ENCODE measurements around the gene FBXL22.
A peak's percentile ranks its signal among the peaks of the same experiment; 100 is the strongest.

FBXL22 gene

DNA sequence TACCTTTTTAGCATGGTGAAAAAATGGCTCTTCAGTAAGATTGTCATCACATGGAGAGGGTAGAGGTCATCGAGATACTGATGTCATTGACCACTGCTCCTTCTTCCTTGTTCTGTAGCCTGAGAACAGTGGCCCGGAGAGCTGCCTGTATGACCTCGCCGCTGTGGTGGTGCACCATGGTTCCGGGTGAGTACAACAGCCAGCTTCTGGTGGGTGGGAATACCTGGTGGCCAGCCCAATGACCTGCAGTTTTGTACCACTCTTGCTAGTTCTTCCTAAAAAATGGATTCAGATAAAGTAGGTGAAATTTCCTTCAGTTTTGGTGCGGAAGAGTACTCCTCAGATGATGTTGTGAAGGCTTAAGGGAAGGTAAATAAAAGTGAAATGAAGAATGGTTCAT is 8.4 kb upstream of the FBXL22 start:
- H3K9ac ChIP-seq (ENCODE audit: low read depth in 1 of 2, low read length in 2 of 2): no peak overlapping the region
- H3K27ac ChIP-seq (ENCODE audit: low read depth, low read length): no peak overlapping the region
- H3K36me3 ChIP-seq (ENCODE audit: control insufficient read depth in 1 of 2, insufficient read depth in 2 of 2, low read length in 2 of 2): peaks cover 40 to 63% of the 10 kb centered on the region in 2 donors

DNA sequence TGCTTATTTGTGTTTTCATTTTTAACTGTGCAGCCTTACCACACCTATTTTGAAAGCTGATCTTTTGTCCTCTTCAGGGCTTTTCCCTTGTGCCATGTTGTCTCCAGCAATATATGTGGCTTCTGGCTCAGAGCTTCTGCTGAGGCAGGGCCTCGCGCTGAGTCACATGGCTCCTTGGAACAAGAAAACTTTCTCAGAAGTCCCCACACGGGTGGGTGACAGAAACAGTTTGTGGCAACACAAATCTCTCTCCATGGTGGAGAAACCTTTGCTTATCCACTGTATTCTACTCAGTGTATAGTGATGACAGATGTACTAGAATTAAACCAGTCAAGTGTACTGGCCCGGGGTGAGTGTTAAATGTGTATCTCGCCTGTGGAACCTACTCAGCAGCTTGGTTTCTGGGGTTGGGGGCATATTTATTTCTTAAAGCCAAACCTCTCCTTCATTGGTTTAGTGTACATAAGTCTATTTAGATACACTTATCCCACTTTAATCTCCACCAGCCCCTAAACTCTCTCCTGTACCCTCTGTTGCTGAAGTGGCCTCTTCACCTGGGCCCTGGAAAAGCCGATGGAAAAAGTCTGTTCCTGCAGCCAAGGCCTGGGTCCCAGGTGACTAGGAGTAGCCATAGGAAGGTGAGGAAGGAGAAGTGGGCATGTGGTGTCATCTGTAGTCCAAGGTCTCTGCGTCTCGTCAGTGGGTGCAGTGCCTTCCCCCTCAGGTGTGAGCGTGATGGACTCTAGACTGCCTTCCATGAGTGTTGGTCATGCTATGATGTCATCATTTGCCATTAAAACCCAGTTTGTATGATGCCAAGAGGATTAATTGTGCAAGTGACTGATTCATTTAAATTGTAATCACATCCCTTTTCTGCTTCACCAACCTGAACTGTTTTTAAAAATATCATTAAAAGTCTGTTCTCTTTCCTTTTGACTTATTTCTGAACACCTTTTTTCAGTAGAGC is 3.2 kb upstream of the FBXL22 start:
- no peak overlapping the region for H3K27ac ChIP-seq (ENCODE audit: low read depth, low read length)
- no peak overlapping the region for H3K9ac ChIP-seq (ENCODE audit: low read depth in 1 of 2, low read length in 2 of 2)
- peaks cover 30 to 32% of the 10 kb centered on the region in 2 donors for H3K4me1 ChIP-seq (ENCODE audit: control insufficient read depth in 1 of 2, insufficient read depth in 2 of 2, low read length in 2 of 2)
- no peak overlapping the region for H3K4me3 ChIP-seq (ENCODE audit: low read depth in 1 of 2, low read length in 2 of 2)
- no peaks in the 10 kb centered on the region for H3K27me3 ChIP-seq (ENCODE audit: control insufficient read depth in 1 of 2, insufficient read depth in 2 of 2, low read length in 2 of 2)
- no peaks in the 10 kb centered on the region for H3K9me3 ChIP-seq (ENCODE audit: control insufficient read depth in 1 of 2, low read length in 2 of 2)
- H3K36me3 ChIP-seq (ENCODE audit: control insufficient read depth in 1 of 2, insufficient read depth in 2 of 2, low read length in 2 of 2): peaks cover 20 to 50% of the 10 kb centered on the region in 2 donors

More for the DNA sequence above, 8.4 kb upstream of the FBXL22 start:
- Histone ChIP-seq H3K9me3 (ENCODE audit: control insufficient read depth in 1 of 2, low read length in 2 of 2) (no peaks in the 10 kb centered on the region), H3K27me3 (ENCODE audit: control insufficient read depth in 1 of 2, insufficient read depth in 2 of 2, low read length in 2 of 2) (no peaks in the 10 kb centered on the region), H3K4me1 (ENCODE audit: control insufficient read depth in 1 of 2, insufficient read depth in 2 of 2, low read length in 2 of 2) (no peaks in the 10 kb centered on the region), H3K4me3 (ENCODE audit: low read depth in 1 of 2, low read length in 2 of 2) (no peak overlapping the region)

DNA sequence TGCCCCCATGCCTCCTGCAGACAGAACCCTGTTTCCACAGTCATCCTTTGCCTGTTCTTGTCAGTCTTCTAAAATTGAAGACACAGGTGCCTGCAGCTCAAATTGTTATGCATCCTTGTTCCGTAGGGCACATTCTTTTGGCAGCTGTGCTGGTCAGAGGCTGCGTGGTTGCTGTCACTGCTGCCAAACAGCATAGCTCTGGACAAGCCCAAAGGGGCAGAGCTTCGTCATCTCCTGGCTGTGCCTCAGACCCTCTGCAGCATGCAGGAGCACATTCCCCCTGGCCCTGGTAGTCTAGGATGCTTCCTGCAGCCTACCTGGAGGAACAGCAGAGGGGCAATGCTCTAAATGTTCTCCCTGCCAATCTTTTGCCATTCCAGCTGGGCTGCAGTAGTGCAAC is 2.1 kb upstream of the FBXL22 start:
- Histone ChIP-seq H3K9ac (ENCODE audit: low read depth in 1 of 2, low read length in 2 of 2) (no peak overlapping the region), H3K4me1 (ENCODE audit: control insufficient read depth in 1 of 2, insufficient read depth in 2 of 2, low read length in 2 of 2) (peaks cover 33 to 43% of the 10 kb centered on the region in 2 donors), H3K36me3 (ENCODE audit: control insufficient read depth in 1 of 2, insufficient read depth in 2 of 2, low read length in 2 of 2) (peaks cover 14 to 39% of the 10 kb centered on the region in 2 donors), H3K27me3 (ENCODE audit: control insufficient read depth in 1 of 2, insufficient read depth in 2 of 2, low read length in 2 of 2) (no peaks in the 10 kb centered on the region), H3K27ac (ENCODE audit: low read depth, low read length) (no peak overlapping the region), H3K4me3 (ENCODE audit: low read depth in 1 of 2, low read length in 2 of 2) (no peak overlapping the region), H3K9me3 (ENCODE audit: control insufficient read depth in 1 of 2, low read length in 2 of 2) (no peaks in the 10 kb centered on the region)

DNA sequence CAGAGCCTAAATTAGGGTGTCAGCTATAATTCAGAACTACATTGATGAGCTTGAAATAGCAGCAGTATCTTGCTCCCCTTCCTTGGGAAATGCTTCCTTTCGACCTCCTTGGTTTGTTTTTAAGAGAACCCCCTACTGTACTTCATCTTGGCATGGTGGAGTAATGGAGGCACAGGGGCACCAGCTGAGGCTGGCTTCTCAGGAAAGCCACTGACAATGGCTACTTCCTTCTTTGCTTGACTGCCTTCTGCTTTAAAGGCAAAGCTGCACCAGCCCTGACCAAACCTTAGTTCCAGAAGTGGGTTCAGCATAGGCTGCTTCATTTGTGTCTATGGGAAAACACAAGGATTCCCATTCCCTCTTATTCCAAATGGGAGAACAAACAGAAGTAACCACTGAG is 1.5 kb upstream of the FBXL22 start:
- no peak overlapping the region for H3K27ac ChIP-seq (ENCODE audit: low read depth, low read length)
- peaks cover 33 to 46% of the 10 kb centered on the region in 2 donors for H3K4me1 ChIP-seq (ENCODE audit: control insufficient read depth in 1 of 2, insufficient read depth in 2 of 2, low read length in 2 of 2)
- peaks cover 12 to 33% of the 10 kb centered on the region in 2 donors for H3K36me3 ChIP-seq (ENCODE audit: control insufficient read depth in 1 of 2, insufficient read depth in 2 of 2, low read length in 2 of 2)
- H3K4me3 ChIP-seq (ENCODE audit: low read depth in 1 of 2, low read length in 2 of 2): no peak overlapping the region
- no peaks in the 10 kb centered on the region for H3K27me3 ChIP-seq (ENCODE audit: control insufficient read depth in 1 of 2, insufficient read depth in 2 of 2, low read length in 2 of 2)
- no peaks in the 10 kb centered on the region for H3K9me3 ChIP-seq (ENCODE audit: control insufficient read depth in 1 of 2, low read length in 2 of 2)
- H3K9ac ChIP-seq (ENCODE audit: low read depth in 1 of 2, low read length in 2 of 2): no peak overlapping the region

DNA sequence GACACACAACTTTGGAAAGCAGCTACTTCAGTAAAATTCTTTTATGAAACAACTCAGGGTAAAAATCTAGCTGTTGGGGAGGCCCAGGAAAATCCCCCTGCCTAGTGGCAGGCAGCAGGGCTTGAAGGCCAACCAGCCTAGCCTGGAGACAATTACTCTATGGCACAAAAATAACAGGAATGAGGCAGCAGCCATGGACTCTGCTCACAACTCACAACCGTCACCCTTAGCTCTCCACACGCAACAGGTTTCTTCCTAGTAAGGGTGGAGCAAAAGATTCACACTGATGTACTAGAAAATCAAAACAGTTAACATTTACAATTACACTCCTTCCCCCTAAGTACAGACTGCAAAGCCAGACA is 530 bp upstream of the FBXL22 start:
- H3K27ac ChIP-seq (ENCODE audit: low read depth, low read length): no peak overlapping the region

DNA sequence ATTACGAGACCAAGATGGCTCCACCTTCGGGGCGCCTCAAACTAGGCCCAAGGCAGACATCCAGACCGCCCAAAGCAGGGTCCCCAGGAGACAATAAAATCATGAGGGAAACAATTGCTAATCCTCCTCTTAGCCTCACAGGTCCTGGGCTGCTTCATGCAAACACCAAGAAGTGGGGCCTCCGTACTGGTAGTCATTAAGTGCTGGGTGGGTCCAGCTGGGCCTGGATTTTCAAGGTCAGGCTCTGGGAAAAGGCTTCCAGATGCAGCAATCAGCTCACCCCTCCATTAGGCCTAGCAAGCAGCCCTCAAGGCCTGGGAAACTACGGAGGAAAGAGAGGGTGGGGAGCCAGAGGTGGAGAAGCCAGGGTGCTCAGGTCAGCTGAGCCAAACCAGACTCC is 634 bp downstream of the FBXL22 start:
- H3K4me1 ChIP-seq (ENCODE audit: control insufficient read depth in 1 of 2, insufficient read depth in 2 of 2, low read length in 2 of 2): peaks cover 33 to 46% of the 10 kb centered on the region in 2 donors
- peak overlapping the region; percentile 20 to 39 for H3K9ac ChIP-seq (ENCODE audit: low read depth in 1 of 2, low read length in 2 of 2)
- H3K36me3 ChIP-seq (ENCODE audit: control insufficient read depth in 1 of 2, insufficient read depth in 2 of 2, low read length in 2 of 2): peaks cover 4 to 21% of the 10 kb centered on the region in 2 donors
- H3K4me3 ChIP-seq (ENCODE audit: low read depth in 1 of 2, low read length in 2 of 2): peak overlapping the region; percentile 32 to 50
- H3K27me3 ChIP-seq (ENCODE audit: control insufficient read depth in 1 of 2, insufficient read depth in 2 of 2, low read length in 2 of 2): no peaks in the 10 kb centered on the region
- no peaks in the 10 kb centered on the region for H3K9me3 ChIP-seq (ENCODE audit: control insufficient read depth in 1 of 2, low read length in 2 of 2)
- H3K27ac ChIP-seq (ENCODE audit: low read depth, low read length): peak overlapping the region; percentile 49

More for the DNA sequence above, 530 bp upstream of the FBXL22 start:
- H3K27me3 ChIP-seq (ENCODE audit: control insufficient read depth in 1 of 2, insufficient read depth in 2 of 2, low read length in 2 of 2): no peaks in the 10 kb centered on the region
- no peak overlapping the region for H3K9ac ChIP-seq (ENCODE audit: low read depth in 1 of 2, low read length in 2 of 2)
- H3K9me3 ChIP-seq (ENCODE audit: control insufficient read depth in 1 of 2, low read length in 2 of 2): no peaks in the 10 kb centered on the region
- H3K36me3 ChIP-seq (ENCODE audit: control insufficient read depth in 1 of 2, insufficient read depth in 2 of 2, low read length in 2 of 2): peaks cover 4 to 24% of the 10 kb centered on the region in 2 donors
- peaks cover 33 to 46% of the 10 kb centered on the region in 2 donors for H3K4me1 ChIP-seq (ENCODE audit: control insufficient read depth in 1 of 2, insufficient read depth in 2 of 2, low read length in 2 of 2)
- H3K4me3 ChIP-seq (ENCODE audit: low read depth in 1 of 2, low read length in 2 of 2): no peak overlapping the region

DNA sequence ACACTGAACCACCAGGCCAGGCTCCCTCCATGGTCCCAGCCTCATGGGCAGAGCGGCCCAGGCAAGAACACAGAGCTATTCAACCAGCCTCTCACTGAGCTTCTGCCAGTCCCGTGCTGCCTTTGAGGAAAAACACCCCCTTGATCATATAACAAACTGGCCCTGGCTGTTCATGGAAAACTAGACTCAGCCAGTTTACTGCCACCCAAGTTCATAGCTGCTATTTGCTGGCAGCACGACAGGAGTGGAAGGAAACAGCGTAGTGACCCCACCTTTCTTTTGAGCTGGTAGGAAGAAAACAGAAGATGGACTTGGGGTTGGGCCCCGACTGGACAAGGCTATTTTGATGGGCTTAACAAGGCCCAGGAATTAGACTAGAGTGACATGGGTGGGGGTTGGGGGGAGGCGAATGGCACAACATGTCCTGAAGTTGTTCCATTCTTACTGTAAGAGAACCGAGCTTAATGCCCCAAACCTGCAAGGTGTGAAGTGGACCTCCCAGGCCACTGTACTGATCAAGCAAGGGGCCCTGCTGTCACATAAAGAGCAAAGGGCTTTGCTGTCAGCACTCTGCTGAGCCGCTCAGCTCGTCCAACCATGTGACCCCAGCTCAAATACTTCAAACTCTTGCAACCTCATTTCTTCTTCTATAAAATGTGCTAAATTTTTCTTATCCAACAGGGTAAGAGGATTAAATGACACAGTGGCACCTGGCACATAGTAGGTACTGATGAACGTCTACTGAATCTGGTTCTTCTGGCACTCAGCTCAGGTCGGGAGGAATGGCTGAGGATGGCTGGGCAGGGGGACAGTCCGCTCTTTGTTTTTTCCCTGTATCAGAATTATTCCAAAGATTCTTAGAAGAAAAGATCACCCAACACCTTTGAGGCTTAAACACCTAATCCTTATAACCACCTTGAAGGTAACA is 1.6 kb downstream of the FBXL22 start:
- H3K27ac ChIP-seq (ENCODE audit: low read depth, low read length): peak overlapping the region; percentile 85
- H3K4me3 ChIP-seq (ENCODE audit: low read depth in 1 of 2, low read length in 2 of 2): peak overlapping the region; percentile 71 to 85
- H3K27me3 ChIP-seq (ENCODE audit: control insufficient read depth in 1 of 2, insufficient read depth in 2 of 2, low read length in 2 of 2): no peaks in the 10 kb centered on the region
- H3K4me1 ChIP-seq (ENCODE audit: control insufficient read depth in 1 of 2, insufficient read depth in 2 of 2, low read length in 2 of 2): peaks cover 33 to 46% of the 10 kb centered on the region in 2 donors
- no peaks in the 10 kb centered on the region for H3K9me3 ChIP-seq (ENCODE audit: control insufficient read depth in 1 of 2, low read length in 2 of 2)
- H3K36me3 ChIP-seq (ENCODE audit: control insufficient read depth in 1 of 2, insufficient read depth in 2 of 2, low read length in 2 of 2): peaks cover 4 to 13% of the 10 kb centered on the region in 2 donors
- H3K9ac ChIP-seq (ENCODE audit: low read depth in 1 of 2, low read length in 2 of 2): peak overlapping the region; percentile 77 to 93

DNA sequence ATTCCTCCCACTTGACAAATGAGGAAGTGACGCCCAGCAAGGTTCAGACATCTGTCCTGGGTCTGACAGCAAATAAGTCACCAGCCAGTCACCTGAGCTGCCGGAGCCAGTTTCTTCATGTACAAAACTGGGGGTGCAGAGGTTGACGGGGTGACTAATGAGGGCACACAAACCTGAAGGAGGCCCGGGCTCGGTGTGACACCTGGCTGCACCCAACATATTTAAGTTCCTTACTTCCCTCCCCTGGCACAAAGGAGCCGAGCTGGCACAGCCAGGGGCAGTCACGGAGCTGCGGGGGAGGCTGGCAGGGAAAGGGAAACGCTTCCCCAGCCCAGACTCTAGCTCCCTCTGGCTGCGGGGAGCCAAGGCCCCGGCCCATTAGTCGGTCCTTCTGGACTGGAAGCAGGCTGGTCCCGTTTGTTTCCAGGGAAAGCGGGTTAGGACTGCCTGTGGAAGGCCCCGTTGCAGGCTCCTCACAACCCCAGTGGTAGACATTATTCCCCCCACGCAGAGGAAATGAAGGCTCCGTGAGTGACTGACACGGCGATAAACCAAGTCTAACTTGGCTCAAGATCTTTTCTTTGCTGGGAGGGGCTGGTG is 2.3 kb downstream of the FBXL22 start:
- peak overlapping the region; percentile 85 for H3K27ac ChIP-seq (ENCODE audit: low read depth, low read length)
- H3K27me3 ChIP-seq (ENCODE audit: control insufficient read depth in 1 of 2, insufficient read depth in 2 of 2, low read length in 2 of 2): no peaks in the 10 kb centered on the region
- H3K9me3 ChIP-seq (ENCODE audit: control insufficient read depth in 1 of 2, low read length in 2 of 2): no peaks in the 10 kb centered on the region
- H3K36me3 ChIP-seq (ENCODE audit: control insufficient read depth in 1 of 2, insufficient read depth in 2 of 2, low read length in 2 of 2): peaks cover 0 to 9% of the 10 kb centered on the region in 2 donors
- H3K9ac ChIP-seq (ENCODE audit: low read depth in 1 of 2, low read length in 2 of 2): peak overlapping the region; percentile 77 to 93
- H3K4me1 ChIP-seq (ENCODE audit: control insufficient read depth in 1 of 2, insufficient read depth in 2 of 2, low read length in 2 of 2): peaks cover 33 to 46% of the 10 kb centered on the region in 2 donors
- H3K4me3 ChIP-seq (ENCODE audit: low read depth in 1 of 2, low read length in 2 of 2): peak overlapping the region; percentile 71 to 85

DNA sequence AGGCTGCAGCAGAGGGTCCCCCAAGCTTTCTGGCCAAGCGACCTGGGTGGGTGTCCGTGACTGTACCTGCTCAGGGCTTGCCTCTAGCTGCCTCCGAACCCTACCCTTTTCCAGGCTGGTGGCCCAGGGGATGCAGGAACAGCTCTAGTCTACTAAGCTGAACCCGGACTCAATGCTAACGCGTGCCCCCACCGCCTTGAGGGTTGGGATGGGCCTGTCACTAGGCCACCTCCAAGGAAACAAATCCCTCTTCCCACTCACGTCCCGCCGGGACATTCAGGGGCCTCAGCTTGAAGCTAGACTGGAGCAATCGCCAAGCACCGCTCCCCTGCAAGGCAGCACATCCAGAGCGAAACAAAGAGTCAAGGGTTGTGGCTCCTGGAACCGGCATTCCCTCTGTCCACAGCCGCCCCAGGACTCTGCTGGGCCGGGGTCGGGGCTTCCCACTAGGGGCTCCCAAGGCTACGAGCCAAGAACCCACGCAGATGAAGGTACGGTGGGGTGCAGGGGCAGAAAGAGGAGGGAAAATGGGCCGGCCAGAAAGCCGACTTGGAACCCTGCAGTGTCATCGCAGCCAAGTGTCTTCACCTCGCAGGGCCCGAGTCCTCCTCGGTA is 2.9 kb downstream of the FBXL22 start:
- Histone ChIP-seq H3K27me3 (ENCODE audit: control insufficient read depth in 1 of 2, insufficient read depth in 2 of 2, low read length in 2 of 2) (no peaks in the 10 kb centered on the region), H3K36me3 (ENCODE audit: control insufficient read depth in 1 of 2, insufficient read depth in 2 of 2, low read length in 2 of 2) (peaks cover 0 to 3% of the 10 kb centered on the region in 2 donors), H3K27ac (ENCODE audit: low read depth, low read length) (peak overlapping the region; percentile 85), H3K4me3 (ENCODE audit: low read depth in 1 of 2, low read length in 2 of 2) (peak overlapping the region; percentile 71 to 85), H3K9me3 (ENCODE audit: control insufficient read depth in 1 of 2, low read length in 2 of 2) (no peaks in the 10 kb centered on the region), H3K9ac (ENCODE audit: low read depth in 1 of 2, low read length in 2 of 2) (peak overlapping the region; percentile 77 to 93), H3K4me1 (ENCODE audit: control insufficient read depth in 1 of 2, insufficient read depth in 2 of 2, low read length in 2 of 2) (peaks cover 33 to 46% of the 10 kb centered on the region in 2 donors)

Data from duodenal mucosa (tissue), 2 donors.